Type B pancreatic cell (in vitro differentiated cells): Measurements from ENCODE around the gene ADAMTS19. TPM values are rescaled to one million over a fixed set of nuclear protein-coding genes. Genes with fewer than 3 reads are reported as not detected.

Source experiments
- DNase-seq: peaks from one replicate; pipeline ENCODE4 v3.0.0; 2021; ENCODE audit warnings: mixed read lengths; ENCODE audit not compliant: unreplicated experiment; ENCODE audit errors: extremely low spot score
- H3K27ac Mint-ChIP-seq: 2 replicates; pipeline ENCODE4 v1.8.0; 2021; ENCODE audit warnings: mild to moderate bottlenecking, mixed read lengths
- H3K27me3 Mint-ChIP-seq: 2 replicates; pipeline ENCODE4 v1.8.0; 2021; ENCODE audit warnings: mixed read lengths
- H3K36me3 Mint-ChIP-seq: 2 replicates; pipeline ENCODE4 v1.8.0; 2021; ENCODE audit warnings: mixed read lengths
- H3K4me1 Mint-ChIP-seq: one replicate; pipeline ENCODE4 v1.8.0; 2021; ENCODE audit warnings: mixed read lengths; ENCODE audit not compliant: unreplicated experiment
- H3K4me3 Mint-ChIP-seq: 2 replicates; pipeline ENCODE4 v1.8.0; 2021; ENCODE audit warnings: mild to moderate bottlenecking, mixed read lengths
- H3K9me3 Mint-ChIP-seq: 2 replicates; pipeline ENCODE4 v1.8.0; 2021; ENCODE audit warnings: mixed read lengths
- CTCF ChIP-seq: fragments of 200-600 bp; sonication (generic); conservative IDR thresholded peaks from 2 replicates; pipeline ENCODE4 v1.5.0; 2021; ENCODE audit warnings: antibody characterized with exemption, mild to moderate bottlenecking
- total RNA-seq: library from RNA; stranded (reverse); gene quantifications from 2 replicates; pipeline ENCODE4 v1.2.1, GENCODE V29; 2021; ENCODE audit warnings: low replicate concordance

Gene ADAMTS19
- total RNA-seq, 1 donor from 2014 or later, result 12.7 TPM

- Mint-ChIP-seq H3K27ac (no peak overlapping the region), H3K4me3 (no peak overlapping the region), H3K9me3 (no peaks in the 10 kb centered on the region), H3K27me3 (no peaks in the 10 kb centered on the region), H3K4me1 (no peaks in the 10 kb centered on the region), H3K36me3 (no peaks in the 10 kb centered on the region)
- TF ChIP-seq CTCF, result no peak
- no peak for DNase-seq
These were observed 19.7 kb upstream of the ADAMTS19 start for GRCh38 chr5:129440424-129440823.

DNA sequence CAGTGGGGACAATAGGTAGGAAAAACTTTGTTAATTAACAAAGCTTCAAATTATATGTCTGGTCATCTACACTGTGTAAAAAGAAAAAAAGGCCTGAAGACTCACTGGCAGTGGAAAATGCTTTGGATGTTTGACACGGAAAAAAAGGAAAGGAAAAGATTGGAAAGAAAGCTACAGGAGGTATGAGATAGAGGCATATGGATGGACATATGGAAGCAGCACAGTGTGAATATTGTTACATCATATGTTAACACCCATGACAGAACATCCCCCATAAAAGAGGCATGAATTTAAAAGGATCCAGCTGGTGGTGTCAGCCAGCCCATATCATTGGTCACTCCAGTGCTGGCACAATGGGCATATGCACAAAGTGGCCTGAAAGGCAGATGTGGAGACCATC, 19.0 kb upstream of the ADAMTS19 start:
- Mint-ChIP-seq H3K4me1 (no peaks in the 10 kb centered on the region), H3K9me3 (no peaks in the 10 kb centered on the region), H3K27me3 (no peaks in the 10 kb centered on the region), H3K4me3 (no peak overlapping the region), H3K36me3 (no peaks in the 10 kb centered on the region), H3K27ac (no peak overlapping the region)
- TF ChIP-seq CTCF, result no peak
- DNase-seq, result no peak

- Mint-ChIP-seq H3K9me3 (no peaks in the 10 kb centered on the region), H3K4me3 (no peak overlapping the region), H3K27ac (no peak overlapping the region), H3K4me1 (no peaks in the 10 kb centered on the region), H3K36me3 (no peaks in the 10 kb centered on the region), H3K27me3 (no peaks in the 10 kb centered on the region)
- no peak for DNase-seq
- TF ChIP-seq CTCF, result no peak
These were observed 14.7 kb upstream of the ADAMTS19 start for GRCh38 chr5:129445379-129445778.

DNA sequence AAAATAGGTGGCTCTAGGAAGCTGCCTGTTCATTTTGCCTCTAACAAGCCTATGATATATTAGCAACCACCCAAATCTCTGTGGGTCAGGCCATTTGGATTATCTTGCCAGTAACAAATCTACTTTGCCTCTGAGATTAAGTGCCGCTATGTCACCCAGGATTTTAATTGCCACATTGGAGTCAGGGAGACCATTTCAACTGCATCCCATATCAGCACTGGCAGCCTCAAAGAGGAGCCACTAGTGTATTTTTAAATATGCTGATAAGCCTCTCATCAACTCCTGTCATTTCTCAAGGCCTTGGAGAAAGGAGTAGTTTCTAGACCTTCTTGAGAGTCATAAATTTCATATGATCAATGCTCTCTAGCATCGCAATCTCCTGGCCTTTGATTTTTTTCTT, 12.1 kb upstream of the ADAMTS19 start:
- no peak for DNase-seq
- no peaks in the 10 kb centered on the region for H3K9me3 Mint-ChIP-seq
- TF ChIP-seq CTCF, result no peak
- no peaks in the 10 kb centered on the region for H3K4me1 Mint-ChIP-seq
- H3K27me3 Mint-ChIP-seq, result no peaks in the 10 kb centered on the region
- H3K4me3 Mint-ChIP-seq, result no peak overlapping the region
- H3K27ac Mint-ChIP-seq, result no peak overlapping the region
- H3K36me3 Mint-ChIP-seq, result no peaks in the 10 kb centered on the region

GRCh38 chr5:129448654-129449053, 11.4 kb upstream of the ADAMTS19 start:
- DNase-seq, result no peak
- Mint-ChIP-seq H3K36me3 (no peaks in the 10 kb centered on the region), H3K4me3 (no peak overlapping the region), H3K27me3 (no peaks in the 10 kb centered on the region), H3K27ac (no peak overlapping the region), H3K9me3 (no peaks in the 10 kb centered on the region), H3K4me1 (no peaks in the 10 kb centered on the region)
- TF ChIP-seq CTCF, result no peak

GRCh38 chr5:129454461-129454860, 5.6 kb upstream of the ADAMTS19 start:
- Mint-ChIP-seq H3K36me3 (no peaks in the 10 kb centered on the region), H3K27me3 (peaks cover 8% of the 10 kb centered on the region), H3K4me3 (no peak overlapping the region), H3K4me1 (peaks cover 17% of the 10 kb centered on the region), H3K9me3 (no peaks in the 10 kb centered on the region), H3K27ac (no peak overlapping the region)
- TF ChIP-seq CTCF, result no peak
- DNase-seq, result no peak
